CD4-positive, alpha-beta T cell treated with Interleukin-1 beta for 1 hour (primary cell): ENCODE measurements around the gene SIRPB2.
A peak's percentile ranks its signal among the peaks of the same experiment; 100 is the strongest.

ENCODE experiments used
- DNase-seq, 2 donors: peaks; one replicate each; pipeline ENCODE4 v3.0.0-alpha.2; 2020 to 2022

Gene SIRPB2

GRCh38 chr20:1438361-1438760 is 52.9 kb downstream of the SIRPB2 start:
- no peak for DNase-seq

DNA sequence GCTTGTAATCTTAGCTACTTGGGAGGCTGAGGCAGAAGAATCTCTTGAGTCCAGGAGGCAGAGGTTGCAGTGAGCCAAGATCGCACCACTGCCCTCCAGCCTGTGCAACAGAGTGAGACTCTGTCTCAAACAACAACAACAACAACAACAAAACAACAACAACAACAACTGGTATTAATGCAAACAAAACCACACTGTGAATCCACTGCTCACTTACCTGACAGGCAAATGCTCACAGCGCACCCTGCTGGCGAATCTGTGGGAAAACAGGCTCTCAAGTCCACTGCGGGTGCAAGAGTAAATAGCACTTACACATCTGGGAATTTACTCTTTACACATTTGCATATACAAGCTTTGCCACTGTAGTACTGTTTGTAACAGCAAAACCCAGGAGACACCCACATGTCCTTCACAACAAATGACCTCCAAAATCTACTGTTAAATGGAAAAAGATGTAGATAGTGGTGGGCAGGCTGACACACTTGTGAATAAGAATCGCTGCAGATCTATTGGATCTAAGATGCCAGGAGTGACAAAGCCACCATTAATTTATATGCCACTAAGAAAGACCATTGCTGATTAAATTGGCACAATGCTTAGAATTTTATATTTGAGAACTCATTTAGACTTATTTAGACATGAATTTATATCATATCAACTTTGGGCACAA is 53.9 kb downstream of the SIRPB2 start:
- DNase-seq, result peak; percentile 80 to 81

- DNase-seq, result no peak
Observed at GRCh38 chr20:1436263-1436662, 55.0 kb downstream of the SIRPB2 start.

DNA sequence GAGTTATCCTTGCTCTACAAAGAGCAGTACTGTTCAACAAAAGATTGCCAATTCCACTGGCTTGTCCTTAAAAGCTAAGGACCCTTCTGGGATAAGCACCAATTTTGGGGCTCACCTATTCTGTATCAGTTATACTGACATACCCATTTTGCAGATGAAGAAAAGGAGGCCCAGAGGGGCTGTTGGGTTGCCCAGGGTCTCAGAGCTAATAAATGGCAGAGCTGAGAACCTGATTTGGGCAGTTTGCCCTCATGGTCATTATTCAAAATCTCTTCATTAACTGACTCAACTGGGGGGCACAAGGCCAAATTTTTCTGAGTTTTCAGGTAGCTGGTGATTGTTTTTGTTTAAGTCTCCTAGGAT is 55.9 kb downstream of the SIRPB2 start:
- DNase-seq, result no peak

DNA sequence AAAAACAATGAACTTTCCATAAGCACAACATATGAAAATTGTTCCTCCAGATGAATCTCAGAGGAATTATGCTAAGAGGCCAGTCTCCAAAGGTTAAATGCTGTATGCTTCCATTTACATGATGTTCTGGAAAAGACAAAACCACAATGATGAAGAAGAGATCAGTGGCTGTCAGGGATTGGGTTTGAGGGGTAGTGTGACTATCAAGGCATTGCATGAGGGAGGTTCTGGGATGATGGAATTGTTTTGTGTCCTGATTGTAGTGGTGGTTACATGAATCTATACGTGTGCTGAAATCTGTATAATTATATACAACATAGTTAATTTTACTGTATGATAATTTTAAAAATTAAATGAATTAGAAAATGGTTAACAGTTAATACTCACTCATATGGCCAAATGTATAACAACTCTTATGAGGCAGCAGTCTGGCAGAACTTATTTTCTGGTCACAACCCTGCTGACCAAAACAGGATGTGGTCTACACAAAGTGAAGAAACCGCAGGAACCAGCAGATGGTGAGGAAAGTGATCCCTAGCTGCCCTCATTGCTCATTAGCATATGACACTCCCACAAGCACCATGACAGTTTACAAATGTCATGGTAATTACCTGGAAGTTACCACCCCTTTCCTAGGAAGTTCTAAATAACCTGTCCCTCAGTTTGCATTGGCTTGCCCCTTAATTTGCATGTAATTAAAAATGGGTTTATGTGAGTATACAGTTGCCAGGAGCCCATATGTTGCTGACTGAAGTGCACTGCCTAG is 56.5 kb downstream of the SIRPB2 start:
- peak; percentile 75 to 77 for DNase-seq

GRCh38 chr20:1431158-1431557 is 60.1 kb downstream of the SIRPB2 start:
- DNase-seq, result no peak

DNA sequence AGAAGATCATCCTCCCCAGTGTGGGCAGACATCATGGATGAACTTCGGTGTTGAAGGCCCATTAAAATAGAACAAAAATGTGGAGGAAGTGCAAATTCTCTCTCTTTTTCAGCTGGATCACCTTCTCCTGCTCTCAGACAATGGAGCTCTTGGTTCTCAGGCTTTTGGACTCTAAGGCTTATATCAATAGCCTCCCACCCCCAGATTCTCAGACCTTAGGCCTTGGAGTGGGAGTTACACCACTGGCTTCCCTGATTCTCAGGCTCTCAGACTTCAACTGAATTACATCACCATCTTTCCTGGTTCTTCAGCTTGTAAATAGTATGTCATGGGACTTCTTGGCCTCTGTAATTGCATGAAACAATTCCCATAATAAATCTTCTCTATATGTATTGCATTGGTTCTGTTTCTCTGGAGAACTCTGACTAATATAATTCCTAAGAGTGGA is 61.2 kb downstream of the SIRPB2 start:
- DNase-seq, result no peak

DNA sequence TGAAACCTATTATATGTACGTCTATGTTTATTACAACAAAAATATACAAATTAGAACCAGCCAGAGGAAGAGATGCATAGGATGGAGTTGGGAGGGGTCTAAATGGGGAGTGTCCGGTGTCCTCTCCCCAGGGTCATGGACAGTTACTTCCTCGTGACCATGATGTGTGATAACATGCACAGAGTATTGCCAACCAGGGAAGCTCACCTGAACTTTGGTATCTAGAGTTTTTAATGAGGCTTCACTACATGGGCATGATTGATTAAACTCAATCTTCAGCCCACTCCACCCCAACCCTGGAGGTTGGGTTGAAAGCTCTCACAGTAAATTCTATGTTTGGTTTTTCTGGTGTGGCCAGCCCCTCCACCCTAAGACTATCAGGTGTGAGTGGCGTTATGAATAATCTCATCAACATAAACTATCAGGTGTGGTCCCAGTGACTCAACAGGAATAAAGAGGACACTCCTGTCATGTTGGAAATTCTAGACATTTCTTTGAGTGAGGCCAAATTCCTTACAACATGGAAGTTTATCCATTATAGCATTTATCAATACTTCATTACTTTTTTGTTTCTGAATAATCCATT is 62.0 kb downstream of the SIRPB2 start:
- no peak for DNase-seq

DNA sequence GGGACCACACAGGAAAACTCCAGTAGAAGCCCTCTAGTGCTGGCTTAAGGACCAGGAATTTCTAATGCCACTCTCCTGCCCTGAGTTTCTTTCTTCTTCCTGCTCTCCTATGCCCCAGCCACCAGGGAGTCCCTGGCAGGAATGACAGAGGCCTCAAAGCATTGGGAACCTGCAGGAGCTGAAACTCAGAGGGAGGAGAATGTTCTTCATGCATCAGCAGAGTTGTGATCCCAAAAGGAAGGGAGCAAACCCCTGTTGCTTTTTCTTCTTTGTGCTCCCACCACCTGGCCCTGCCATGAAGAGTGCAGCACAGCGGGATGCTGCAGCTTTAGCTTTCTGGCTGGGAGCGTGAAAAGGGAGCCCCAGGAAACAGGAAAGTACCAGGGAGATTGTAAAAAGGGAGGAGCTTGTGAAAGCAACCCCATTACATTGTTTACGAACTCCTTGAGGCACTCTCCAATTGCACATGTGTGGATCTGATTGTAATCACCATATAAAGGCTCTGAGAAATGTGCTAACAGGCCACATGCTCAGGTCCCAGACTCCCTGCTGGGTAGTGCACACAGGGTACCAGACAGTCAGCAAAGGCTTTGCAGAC is 63.7 kb downstream of the SIRPB2 start:
- DNase-seq, result no peak

DNA sequence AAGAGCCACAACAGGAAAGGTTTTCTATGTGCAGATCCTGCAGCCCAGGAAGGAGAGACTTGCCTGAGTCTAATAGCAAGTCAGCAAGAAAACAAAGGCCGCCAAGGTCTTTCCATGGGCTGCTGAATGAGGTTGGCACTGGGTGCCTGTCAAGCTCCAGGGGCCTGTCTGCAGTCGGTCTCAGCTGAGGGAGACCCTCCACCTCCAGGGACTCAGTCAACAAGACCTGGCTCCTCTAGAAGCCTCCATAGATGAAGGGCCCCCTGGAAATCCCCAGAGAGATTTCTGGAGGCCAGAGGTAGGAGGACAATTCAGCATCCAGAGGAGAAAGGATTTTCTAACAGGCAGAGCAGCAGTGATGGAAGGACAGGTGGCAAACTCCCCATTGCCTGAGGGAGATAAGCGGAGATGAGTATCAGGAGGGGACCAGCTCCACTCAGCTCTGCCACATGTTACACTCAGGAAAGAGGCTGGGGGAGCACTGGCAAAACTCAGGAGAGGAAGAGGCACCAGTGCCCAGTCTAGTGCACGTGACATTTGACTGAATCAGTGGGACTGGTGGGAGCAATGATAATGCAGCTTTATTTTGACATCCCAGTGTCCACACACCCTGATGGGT is 64.9 kb downstream of the SIRPB2 start:
- DNase-seq, result no peak
